H9 (cell line): ENCODE measurements around the gene SLC23A2. TPM values are rescaled to one million over a fixed set of nuclear protein-coding genes. Genes with fewer than 3 reads are reported as not detected.

Source experiments
- DNase-seq: peaks from one replicate; pipeline ENCODE4 v3.0.0-alpha.2; 2017
- H2AFZ ChIP-seq: one replicate; pipeline ENCODE4 v1.6.1; 2013; ENCODE audit warnings: mild to moderate bottlenecking, low read length, control low read depth, moderate library complexity
- H2AK5ac ChIP-seq: 2 replicates; pipeline ENCODE4 v1.6.1; 2013; ENCODE audit warnings: low read length, control low read depth, mixed read lengths; ENCODE audit not compliant: insufficient read length
- H2BK120ac ChIP-seq: one replicate; pipeline ENCODE4 v1.6.1; 2013; ENCODE audit warnings: low read depth, mild to moderate bottlenecking, low read length, control low read depth, inconsistent platforms; ENCODE audit not compliant: poor library complexity, severe bottlenecking
- H2BK12ac ChIP-seq: 2 replicates; pipeline ENCODE4 v1.6.1; 2013; ENCODE audit warnings: low read length, control low read depth, mixed read lengths, low read depth; ENCODE audit not compliant: insufficient read length
- H2BK15ac ChIP-seq: 2 replicates; pipeline ENCODE4 v1.6.1; 2013; ENCODE audit warnings: low read depth, low read length, control low read depth
- H2BK20ac ChIP-seq: one replicate; pipeline ENCODE4 v1.6.1; 2013; ENCODE audit warnings: low read depth, mild to moderate bottlenecking, low read length, control low read depth, inconsistent platforms; ENCODE audit not compliant: poor library complexity, severe bottlenecking
- H2BK5ac ChIP-seq: 2 replicates; pipeline ENCODE4 v1.6.1; 2013; ENCODE audit warnings: low read length, control low read depth, mixed read lengths; ENCODE audit not compliant: insufficient read length
- H3K14ac ChIP-seq: 2 replicates; pipeline ENCODE4 v1.6.1; 2013; ENCODE audit warnings: low read length, control low read depth; ENCODE audit not compliant: insufficient read depth
- H3K18ac ChIP-seq: 2 replicates; pipeline ENCODE4 v1.6.1; 2013; ENCODE audit warnings: low read depth, mild to moderate bottlenecking, mixed read lengths, low read length, control low read depth; ENCODE audit not compliant: insufficient read length
- H3K23ac ChIP-seq: 2 replicates; pipeline ENCODE4 v1.6.1; 2013; ENCODE audit warnings: low read length, control low read depth, mixed read lengths, low read depth; ENCODE audit not compliant: insufficient read length
- H3K23me2 ChIP-seq: 2 replicates; pipeline ENCODE4 v1.6.1; 2013; ENCODE audit warnings: low read depth, mild to moderate bottlenecking, mixed read lengths, low read length, control low read depth; ENCODE audit not compliant: insufficient read length, poor library complexity, severe bottlenecking
- H3K27ac ChIP-seq: 2 replicates; pipeline ENCODE4 v1.5.1; 2013; ENCODE audit warnings: low read length, control low read depth, mixed read lengths, low read depth; ENCODE audit not compliant: insufficient read length
- H3K27me3 ChIP-seq: 2 replicates; pipeline ENCODE4 v1.6.1; 2013; ENCODE audit warnings: low read length, control low read depth, inconsistent platforms; ENCODE audit not compliant: insufficient read depth
- H3K4ac ChIP-seq: 2 replicates; pipeline ENCODE4 v1.6.1; 2013; ENCODE audit warnings: low read depth, mild to moderate bottlenecking, control low read depth, inconsistent platforms, low read length, moderate library complexity
- H3K4me1 ChIP-seq: 2 replicates; pipeline ENCODE4 v1.6.1; 2013; ENCODE audit warnings: low read length, control low read depth, inconsistent platforms; ENCODE audit not compliant: insufficient read depth
- H3K4me2 ChIP-seq: 2 replicates; pipeline ENCODE4 v1.6.1; 2013; ENCODE audit warnings: low read length, control low read depth, mixed read lengths; ENCODE audit not compliant: insufficient read length, insufficient read depth
- H3K56ac ChIP-seq: 2 replicates; pipeline ENCODE4 v1.6.1; 2013; ENCODE audit warnings: low read depth, mild to moderate bottlenecking, mixed read lengths, low read length, control low read depth; ENCODE audit not compliant: insufficient read length
- H3K79me1 ChIP-seq: 2 replicates; pipeline ENCODE4 v1.6.1; 2013; ENCODE audit warnings: low read depth, mild to moderate bottlenecking, moderate library complexity, low read length, control low read depth, inconsistent platforms; ENCODE audit not compliant: insufficient read depth, poor library complexity, severe bottlenecking
- H3K79me2 ChIP-seq: 2 replicates; pipeline ENCODE4 v1.6.1; 2013; ENCODE audit warnings: low read length, control low read depth, inconsistent platforms; ENCODE audit not compliant: insufficient read depth
- H3K9ac ChIP-seq: 2 replicates; pipeline ENCODE4 v1.6.1; 2013; ENCODE audit warnings: low read length, control low read depth, mixed read lengths; ENCODE audit not compliant: insufficient read length; ENCODE audit errors: extremely low read depth
- H3K9me3 ChIP-seq: one replicate; pipeline ENCODE4 v1.6.1; 2013; ENCODE audit warnings: low read depth, low read length, inconsistent platforms; ENCODE audit not compliant: control insufficient read depth
- H3T11ph ChIP-seq: one replicate; pipeline ENCODE4 v1.6.1; 2013; ENCODE audit warnings: mild to moderate bottlenecking, low read length, control low read depth, inconsistent platforms
- H4K20me1 ChIP-seq: one replicate; pipeline ENCODE4 v1.6.1; 2013; ENCODE audit not compliant: control insufficient read depth, insufficient read length, insufficient read depth
- H4K5ac ChIP-seq: 2 replicates; pipeline ENCODE4 v1.6.1; 2013; ENCODE audit warnings: low read depth, mild to moderate bottlenecking, mixed read lengths, low read length, control low read depth; ENCODE audit not compliant: insufficient read length
- H4K8ac ChIP-seq: replicated peaks from 2 replicates; pipeline ENCODE4 v1.6.1; 2013; ENCODE audit warnings: low read length, control low read depth, mixed read lengths, low read depth; ENCODE audit not compliant: insufficient read length
- H4K91ac ChIP-seq: 2 replicates; pipeline ENCODE4 v1.6.1; 2013; ENCODE audit warnings: low read depth, mild to moderate bottlenecking, moderate library complexity, mixed read lengths, low read length, control low read depth; ENCODE audit not compliant: insufficient read length
- H3K27ac Mint-ChIP-seq, 3 experiments: 2 replicates in 2 of 3; 3 replicates in 1 of 3; pipeline ENCODE4 v1.8.0; 2020 to 2021; ENCODE audit warnings: mixed read lengths in 3 of 3, mild to moderate bottlenecking in 1 of 3, moderate library complexity in 1 of 3
- H3K27me3 Mint-ChIP-seq: 2 replicates; pipeline ENCODE4 v1.8.0; 2021; ENCODE audit warnings: low read depth, mild to moderate bottlenecking, moderate library complexity, mixed read lengths
- H3K36me3 Mint-ChIP-seq, 3 experiments: 2 replicates in 2 of 3; 3 replicates in 1 of 3; pipeline ENCODE4 v1.8.0; 2020 to 2021; ENCODE audit warnings: low read depth in 3 of 3, mixed read lengths in 3 of 3; ENCODE audit not compliant: insufficient read depth in 1 of 3
- H3K4me1 Mint-ChIP-seq, 2 experiments: 2 replicates each; pipeline ENCODE4 v1.8.0; 2020; ENCODE audit warnings: mixed read lengths in 2 of 2
- H3K4me3 Mint-ChIP-seq, 2 experiments: 2 replicates in 1 of 2; 3 replicates in 1 of 2; pipeline ENCODE4 v1.8.0; 2020 to 2021; ENCODE audit warnings: mild to moderate bottlenecking in 2 of 2, mixed read lengths in 2 of 2, moderate library complexity in 1 of 2
- H3K9me3 Mint-ChIP-seq, 2 experiments: 2 replicates in 1 of 2; 3 replicates in 1 of 2; pipeline ENCODE4 v1.8.0; 2020; ENCODE audit warnings: mild to moderate bottlenecking in 2 of 2, mixed read lengths in 2 of 2, moderate library complexity in 1 of 2
- WGBS: extraction: QIAGEN DNeasy Blood & Tissue Kit; methylation state at CpG from one replicate; pipeline ENCODE4 v1.1.7; 2013; ENCODE audit warnings: missing lambda C conversion rate, low lambda C conversion rate, mixed read lengths; ENCODE audit not compliant: insufficient read length; ENCODE audit errors: extremely low coverage; 5-methylcytosine and 5-hydroxymethylcytosine counted together
- total RNA-seq: library from RNA; stranded (reverse); gene quantifications from 2 replicates; pipeline ENCODE4 v1.2.1, GENCODE V29; 2021
- TF ChIP-seq, protein P1 (sequence below): fragments of 200-600 bp; sonication (generic); conservative IDR thresholded peaks from 3 replicates; pipeline ENCODE4 v1.8.0; 2021; ENCODE audit warnings: antibody characterized with exemption, mild to moderate bottlenecking

SLC23A2 gene
- total RNA-seq, 1 experiment from 2014 or later, result 16.5 TPM

DNA sequence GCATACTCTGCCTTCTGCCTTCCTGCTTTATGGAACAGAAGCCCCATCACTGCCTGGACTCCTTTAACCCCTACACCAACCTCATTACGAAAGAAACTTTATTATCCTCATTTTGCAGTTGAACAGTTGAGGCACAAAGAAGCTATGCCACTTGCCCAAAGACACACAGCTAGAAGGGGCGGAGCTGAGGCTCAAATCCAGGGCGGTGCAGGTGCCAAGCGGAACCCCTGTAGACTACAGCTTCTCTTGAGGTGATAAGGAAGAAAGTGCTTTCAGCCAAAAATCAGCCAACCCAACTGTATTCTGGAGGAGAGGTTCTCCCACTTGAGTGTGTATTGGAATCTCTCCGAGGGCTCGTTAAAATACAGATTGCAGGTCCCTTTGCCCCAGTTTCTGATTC lies 189.1 kb downstream of the SLC23A2 start:
- Mint-ChIP-seq H3K36me3 (peaks cover 0 to 4% (median 3%) of the 10 kb centered on the region in 3 experiments; a peak in 4 of 7 replicates), H3K4me3 (no peak overlapping the region), H3K27ac (0 out of 7 replicates have a peak overlapping the region, but pooled peaks of 1 of the 3 experiments have one; percentile 40), H3K27me3 (no peaks in the 10 kb centered on the region), H3K9me3 (no peaks in the 10 kb centered on the region; a peak in 2 of 5 replicates), H3K4me1 (peaks cover 25 to 34% of the 10 kb centered on the region in 2 experiments)
- WGBS, result no CpG with 5 or more reads among the region's 6 CpGs
- no peak overlapping the region for H2AK5ac ChIP-seq
- H3K79me2 ChIP-seq, result no peaks in the 10 kb centered on the region
- no peak overlapping the region for H4K8ac ChIP-seq
- H3K23ac ChIP-seq, result no peak overlapping the region
- no peak overlapping the region for H4K91ac ChIP-seq
- no peak overlapping the region for H3K14ac ChIP-seq
- no peaks in the 10 kb centered on the region for H3K79me1 ChIP-seq
- no peaks in the 10 kb centered on the region; the same call in 1 of the 2 replicates for H3K4me1 ChIP-seq
- no peak overlapping the region for H3K27ac ChIP-seq
- no peak overlapping the region for H2BK5ac ChIP-seq
- no peak overlapping the region for H3K4me2 ChIP-seq
- no peak overlapping the region for H3K56ac ChIP-seq
- H2BK15ac ChIP-seq, result no peak overlapping the region
- H2AFZ ChIP-seq, result no peak overlapping the region
- no peaks in the 10 kb centered on the region for H4K20me1 ChIP-seq
- no peak overlapping the region for H3K4ac ChIP-seq
- H4K5ac ChIP-seq, result no peak overlapping the region
- H2BK20ac ChIP-seq, result no peak overlapping the region
- no peak overlapping the region for H2BK12ac ChIP-seq
- H3K9me3 ChIP-seq, result no peaks in the 10 kb centered on the region
- no peaks in the 10 kb centered on the region for H3K27me3 ChIP-seq
- no peak overlapping the region for H3K18ac ChIP-seq
- H2BK120ac ChIP-seq, result no peak overlapping the region
- DNase-seq, result no peak
- H3T11ph ChIP-seq, result no peak overlapping the region
- TF ChIP-seq, protein P1, sequence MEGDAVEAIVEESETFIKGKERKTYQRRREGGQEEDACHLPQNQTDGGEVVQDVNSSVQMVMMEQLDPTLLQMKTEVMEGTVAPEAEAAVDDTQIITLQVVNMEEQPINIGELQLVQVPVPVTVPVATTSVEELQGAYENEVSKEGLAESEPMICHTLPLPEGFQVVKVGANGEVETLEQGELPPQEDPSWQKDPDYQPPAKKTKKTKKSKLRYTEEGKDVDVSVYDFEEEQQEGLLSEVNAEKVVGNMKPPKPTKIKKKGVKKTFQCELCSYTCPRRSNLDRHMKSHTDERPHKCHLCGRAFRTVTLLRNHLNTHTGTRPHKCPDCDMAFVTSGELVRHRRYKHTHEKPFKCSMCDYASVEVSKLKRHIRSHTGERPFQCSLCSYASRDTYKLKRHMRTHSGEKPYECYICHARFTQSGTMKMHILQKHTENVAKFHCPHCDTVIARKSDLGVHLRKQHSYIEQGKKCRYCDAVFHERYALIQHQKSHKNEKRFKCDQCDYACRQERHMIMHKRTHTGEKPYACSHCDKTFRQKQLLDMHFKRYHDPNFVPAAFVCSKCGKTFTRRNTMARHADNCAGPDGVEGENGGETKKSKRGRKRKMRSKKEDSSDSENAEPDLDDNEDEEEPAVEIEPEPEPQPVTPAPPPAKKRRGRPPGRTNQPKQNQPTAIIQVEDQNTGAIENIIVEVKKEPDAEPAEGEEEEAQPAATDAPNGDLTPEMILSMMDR, result no peak
- no peaks in the 10 kb centered on the region for H3K23me2 ChIP-seq
- H3K9ac ChIP-seq, result no peak overlapping the region
